Measurements from ENCODE around the gene MYO1C. TPM values are rescaled to one million over a fixed set of nuclear protein-coding genes. Genes with fewer than 3 reads are reported as not detected.
A peak's percentile ranks its signal among the peaks of the same experiment; 100 is the strongest.

MYO1C gene
- total RNA-seq, 1 experiment from 2014 or later = 251 TPM

DNA sequence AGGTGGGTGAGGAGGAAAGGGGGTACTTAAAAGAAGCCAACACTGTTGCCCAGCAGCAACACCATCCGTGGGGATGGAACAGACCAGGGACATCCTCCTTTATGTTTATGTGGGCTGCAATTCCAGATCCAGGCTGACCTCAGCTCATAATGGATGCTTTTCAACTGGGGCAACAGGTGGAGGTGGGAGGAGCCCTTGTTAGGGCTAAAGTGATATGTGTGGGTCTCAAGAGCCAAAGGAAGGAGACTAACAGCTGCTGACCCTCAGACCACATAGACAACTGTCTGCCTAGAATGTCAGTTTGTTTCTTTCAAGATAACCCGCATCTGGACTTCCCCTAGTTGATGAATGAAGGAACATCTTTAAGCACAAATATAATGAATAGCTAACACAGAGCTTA is 25.9 kb upstream of the MYO1C start:
- POLR2A ChIA-PET = no interaction called here
- no peak for DNase-seq (ENCODE audit: low read depth, low spot score)
- intact Hi-C loops (cut with micrococcal nuclease; ENCODE audit: unreplicated experiment) = no loop called here
- no peaks in the 10 kb centered on the region for H3K27me3 ChIP-seq (ENCODE audit: control insufficient read depth, insufficient read depth, low read length)
- H3K36me3 ChIP-seq (ENCODE audit: control insufficient read depth, insufficient read depth, low read length) = peaks cover 7% of the 10 kb centered on the region; the same call in 1 of the 2 replicates
- CTCF ChIA-PET = no interaction called here
- peaks cover 6% of the 10 kb centered on the region for H3K4me1 ChIP-seq (ENCODE audit: control insufficient read depth, insufficient read depth, low read length)
- in situ Hi-C loops (cut with HindIII; ENCODE audit: low pct_unique_long_range_greater_than_20kb, low sequenced_read_pairs) = no loop called here
- no peaks in the 10 kb centered on the region for H3K9me3 ChIP-seq (ENCODE audit: control insufficient read depth, insufficient read depth, low read depth, low read length)
- H3K27ac ChIP-seq (ENCODE audit: low read length) = no peak overlapping the region
- no peak overlapping the region for H3K4me3 ChIP-seq (ENCODE audit: low read depth in 2 of 2, low read length in 2 of 2)
- ATAC-seq = no peak
- TF ChIP-seq POLR2AphosphoS5 (IDR thresholded peaks at IDR 0.05; ENCODE audit: low read depth, low read length) (no peak), TCF7L2 (IDR thresholded peaks at IDR 0.05; ENCODE audit: low read depth, low read length) (no peak), SIN3A (IDR thresholded peaks at IDR 0.05; ENCODE audit: borderline replicate concordance, insufficient read depth, low read depth, low read length) (no peak)
- TF ChIP-seq, protein P1, sequence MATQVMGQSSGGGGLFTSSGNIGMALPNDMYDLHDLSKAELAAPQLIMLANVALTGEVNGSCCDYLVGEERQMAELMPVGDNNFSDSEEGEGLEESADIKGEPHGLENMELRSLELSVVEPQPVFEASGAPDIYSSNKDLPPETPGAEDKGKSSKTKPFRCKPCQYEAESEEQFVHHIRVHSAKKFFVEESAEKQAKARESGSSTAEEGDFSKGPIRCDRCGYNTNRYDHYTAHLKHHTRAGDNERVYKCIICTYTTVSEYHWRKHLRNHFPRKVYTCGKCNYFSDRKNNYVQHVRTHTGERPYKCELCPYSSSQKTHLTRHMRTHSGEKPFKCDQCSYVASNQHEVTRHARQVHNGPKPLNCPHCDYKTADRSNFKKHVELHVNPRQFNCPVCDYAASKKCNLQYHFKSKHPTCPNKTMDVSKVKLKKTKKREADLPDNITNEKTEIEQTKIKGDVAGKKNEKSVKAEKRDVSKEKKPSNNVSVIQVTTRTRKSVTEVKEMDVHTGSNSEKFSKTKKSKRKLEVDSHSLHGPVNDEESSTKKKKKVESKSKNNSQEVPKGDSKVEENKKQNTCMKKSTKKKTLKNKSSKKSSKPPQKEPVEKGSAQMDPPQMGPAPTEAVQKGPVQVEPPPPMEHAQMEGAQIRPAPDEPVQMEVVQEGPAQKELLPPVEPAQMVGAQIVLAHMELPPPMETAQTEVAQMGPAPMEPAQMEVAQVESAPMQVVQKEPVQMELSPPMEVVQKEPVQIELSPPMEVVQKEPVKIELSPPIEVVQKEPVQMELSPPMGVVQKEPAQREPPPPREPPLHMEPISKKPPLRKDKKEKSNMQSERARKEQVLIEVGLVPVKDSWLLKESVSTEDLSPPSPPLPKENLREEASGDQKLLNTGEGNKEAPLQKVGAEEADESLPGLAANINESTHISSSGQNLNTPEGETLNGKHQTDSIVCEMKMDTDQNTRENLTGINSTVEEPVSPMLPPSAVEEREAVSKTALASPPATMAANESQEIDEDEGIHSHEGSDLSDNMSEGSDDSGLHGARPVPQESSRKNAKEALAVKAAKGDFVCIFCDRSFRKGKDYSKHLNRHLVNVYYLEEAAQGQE (IDR thresholded peaks at IDR 0.05; ENCODE audit: insufficient read depth in 1 of 2, low read depth in 2 of 2, low read length in 1 of 2) = no peak
- TF ChIP-seq, protein P2, sequence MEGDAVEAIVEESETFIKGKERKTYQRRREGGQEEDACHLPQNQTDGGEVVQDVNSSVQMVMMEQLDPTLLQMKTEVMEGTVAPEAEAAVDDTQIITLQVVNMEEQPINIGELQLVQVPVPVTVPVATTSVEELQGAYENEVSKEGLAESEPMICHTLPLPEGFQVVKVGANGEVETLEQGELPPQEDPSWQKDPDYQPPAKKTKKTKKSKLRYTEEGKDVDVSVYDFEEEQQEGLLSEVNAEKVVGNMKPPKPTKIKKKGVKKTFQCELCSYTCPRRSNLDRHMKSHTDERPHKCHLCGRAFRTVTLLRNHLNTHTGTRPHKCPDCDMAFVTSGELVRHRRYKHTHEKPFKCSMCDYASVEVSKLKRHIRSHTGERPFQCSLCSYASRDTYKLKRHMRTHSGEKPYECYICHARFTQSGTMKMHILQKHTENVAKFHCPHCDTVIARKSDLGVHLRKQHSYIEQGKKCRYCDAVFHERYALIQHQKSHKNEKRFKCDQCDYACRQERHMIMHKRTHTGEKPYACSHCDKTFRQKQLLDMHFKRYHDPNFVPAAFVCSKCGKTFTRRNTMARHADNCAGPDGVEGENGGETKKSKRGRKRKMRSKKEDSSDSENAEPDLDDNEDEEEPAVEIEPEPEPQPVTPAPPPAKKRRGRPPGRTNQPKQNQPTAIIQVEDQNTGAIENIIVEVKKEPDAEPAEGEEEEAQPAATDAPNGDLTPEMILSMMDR (IDR thresholded peaks at IDR 0.05) = no peak
- no TSS peak for BruUV-seq (replicated peaks)

DNA sequence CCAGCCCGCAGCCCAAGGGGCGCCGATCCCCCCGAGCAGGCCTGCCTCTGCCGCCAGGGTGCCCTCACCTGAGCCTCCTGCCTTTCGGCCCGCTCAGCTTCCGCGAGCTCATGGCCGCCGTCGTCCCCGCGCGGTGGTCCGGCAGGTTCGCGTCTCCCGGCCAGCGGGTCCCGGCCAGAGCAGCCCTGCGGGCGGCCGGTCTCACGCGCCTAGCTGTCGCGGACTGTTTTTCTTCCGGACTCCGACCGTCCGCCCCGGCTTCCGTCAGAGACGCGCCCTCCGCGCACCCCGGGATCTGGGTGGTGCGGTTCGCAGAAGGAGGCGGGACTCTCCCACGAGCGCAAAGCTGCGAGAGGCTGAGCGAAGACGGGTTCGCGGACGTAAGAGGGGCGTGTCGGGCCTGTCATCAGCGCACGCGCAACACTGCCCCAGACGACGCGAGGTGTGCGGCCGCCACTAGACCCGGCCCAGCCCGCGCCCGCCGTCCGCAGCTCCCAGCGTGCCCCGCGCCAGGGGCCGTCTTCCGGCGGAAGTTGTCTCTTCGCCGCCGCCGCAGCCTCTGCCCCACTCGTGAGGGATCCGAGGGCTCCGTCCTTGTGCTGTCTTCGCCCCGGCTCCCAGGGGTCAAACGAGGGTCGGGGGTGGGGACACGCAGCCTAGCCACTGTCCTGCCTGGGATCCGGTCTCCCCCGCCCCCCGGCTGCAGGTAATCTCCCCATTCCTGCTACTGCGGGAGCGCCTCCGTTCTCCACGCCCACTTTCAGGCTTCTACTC is 24.1 kb upstream of the MYO1C start, which contains the start of gene INPP5K:
Gene INPP5K (minus strand): TSS at position 225 of the 774 bp plus-strand sequence. CDS start 113 bp downstream, at position 112.
- no TSS peak for BruUV-seq (replicated peaks)
- DNase-seq (ENCODE audit: low read depth, low spot score) = peak; percentile 86
- CTCF ChIA-PET = interaction anchor here (0.7 to 1.6 kb wide), 3 partner anchors 27 to 151 kb away, joined by 3 to 6 read pairs (median 5); partner anchors contain the start of gene PITPNA
- in situ Hi-C loops (cut with HindIII; ENCODE audit: low pct_unique_long_range_greater_than_20kb, low sequenced_read_pairs) = no loop called here
- H3K27me3 ChIP-seq (ENCODE audit: control insufficient read depth, insufficient read depth, low read length) = no peaks in the 10 kb centered on the region
- H3K9me3 ChIP-seq (ENCODE audit: control insufficient read depth, insufficient read depth, low read depth, low read length) = no peaks in the 10 kb centered on the region
- H3K36me3 ChIP-seq (ENCODE audit: control insufficient read depth, insufficient read depth, low read length) = peaks cover 7% of the 10 kb centered on the region; the same call in 1 of the 2 replicates
- POLR2A ChIA-PET = interaction anchor here (0.6 to 0.7 kb wide), 3 partner anchors 22 to 35 kb away, joined by 6 read pairs; no protein-coding TSS in a partner anchor
- TF ChIP-seq, protein P1 (IDR thresholded peaks at IDR 0.05; ENCODE audit: insufficient read depth in 1 of 2, low read depth in 2 of 2, low read length in 1 of 2) = no peak; a peak in 1 of 4 replicates
- TF ChIP-seq POLR2AphosphoS5 (IDR thresholded peaks at IDR 0.05; ENCODE audit: low read depth, low read length) (peak; percentile 82), SIN3A (IDR thresholded peaks at IDR 0.05; ENCODE audit: borderline replicate concordance, insufficient read depth, low read depth, low read length) (peak; percentile 96)
- ATAC-seq = peak; percentile 97
- H3K4me3 ChIP-seq (ENCODE audit: low read depth in 2 of 2, low read length in 2 of 2) = peak within 1 kb of the TSS; percentile 85 to 88
- intact Hi-C loops (cut with micrococcal nuclease; ENCODE audit: unreplicated experiment) = no loop called here
- H3K4me1 ChIP-seq (ENCODE audit: control insufficient read depth, insufficient read depth, low read length) = peaks cover 6% of the 10 kb centered on the region
- peak within 1 kb of the TSS; percentile 87 for H3K27ac ChIP-seq (ENCODE audit: low read length)
